ENCODE results near the gene CHD1L. TPM values are rescaled to one million over a fixed set of nuclear protein-coding genes. Genes with fewer than 3 reads are reported as not detected.
A peak's percentile ranks its signal among the peaks of the same experiment; 100 is the strongest.

The CHD1L gene
- total and polyA plus RNA-seq, 2 experiments from 2014 or later: 39.3 to 40.5 TPM

- Histone ChIP-seq H3K9me3 (ENCODE audit: low read depth) (no peaks in the 10 kb centered on the region), H3K4me3 (no peak overlapping the region), H3K9ac (no peak overlapping the region), H4K20me1 (ENCODE audit: insufficient read depth) (no peaks in the 10 kb centered on the region), H3K9me2 (ENCODE audit: insufficient read depth) (no peaks in the 10 kb centered on the region), H3K36me3 (ENCODE audit: low read depth) (no peaks in the 10 kb centered on the region), H3K4me2 (ENCODE audit: unreplicated experiment) (no peak overlapping the region), H3K27me3 (replicated peaks; ENCODE audit: insufficient read depth) (no peaks in the 10 kb centered on the region; the same call in 1 of the 2 replicates), H3K27ac (no peak overlapping the region), H3K79me2 (ENCODE audit: insufficient read depth) (no peaks in the 10 kb centered on the region), H2AFZ (no peak overlapping the region), H3F3A (ENCODE audit: insufficient read depth) (no peaks in the 10 kb centered on the region), H3K4me1 (ENCODE audit: insufficient read depth) (no peaks in the 10 kb centered on the region)
- WGBS, 2 experiments (ENCODE audit: low coverage in 1 of 2, low lambda C conversion rate in 2 of 2, missing lambda C conversion rate in 2 of 2): 3 to 5% methylated on average over 4 of the region's 4 CpGs
- in situ Hi-C loops (cut with MboI): no loop called here
- DNase-seq: peak; percentile 12
- no peak for TF ChIP-seq EZH2phosphoT487 (IDR thresholded peaks at IDR 0.05; ENCODE audit: insufficient read depth, low read depth)
- no peak for TF ChIP-seq EZH2 (IDR thresholded peaks at IDR 0.05; ENCODE audit: insufficient read depth, poor library complexity, severe bottlenecking)
These were observed 94.7 kb downstream of the CHD1L start for GRCh38 chr1:147337040-147337630.

- 42 to 46% methylated on average over 2 of the region's 2 CpGs for WGBS, 2 experiments (ENCODE audit: low coverage in 1 of 2, low lambda C conversion rate in 2 of 2, missing lambda C conversion rate in 2 of 2)
- Histone ChIP-seq H3K4me2 (ENCODE audit: unreplicated experiment) (no peak overlapping the region), H3K4me3 (no peak overlapping the region), H2AFZ (no peak overlapping the region), H3K79me2 (ENCODE audit: insufficient read depth) (no peaks in the 10 kb centered on the region), H3K9me3 (ENCODE audit: low read depth) (no peaks in the 10 kb centered on the region), H4K20me1 (ENCODE audit: insufficient read depth) (no peaks in the 10 kb centered on the region), H3F3A (ENCODE audit: insufficient read depth) (no peaks in the 10 kb centered on the region), H3K9me2 (ENCODE audit: insufficient read depth) (no peaks in the 10 kb centered on the region), H3K36me3 (ENCODE audit: low read depth) (no peaks in the 10 kb centered on the region), H3K27me3 (replicated peaks; ENCODE audit: insufficient read depth) (no peaks in the 10 kb centered on the region; the same call in 1 of the 2 replicates), H3K27ac (no peak overlapping the region), H3K9ac (no peak overlapping the region), H3K4me1 (ENCODE audit: insufficient read depth) (no peaks in the 10 kb centered on the region)
- DNase-seq: no peak
- TF ChIP-seq EZH2phosphoT487 (IDR thresholded peaks at IDR 0.05; ENCODE audit: insufficient read depth, low read depth) (no peak), EZH2 (IDR thresholded peaks at IDR 0.05; ENCODE audit: insufficient read depth, poor library complexity, severe bottlenecking) (no peak)
- in situ Hi-C loops (cut with MboI): no loop called here
These were observed 96.1 kb downstream of the CHD1L start for GRCh38 chr1:147338571-147338970.

- Histone ChIP-seq H3K9me3 (ENCODE audit: low read depth) (no peaks in the 10 kb centered on the region), H3K4me3 (no peak overlapping the region), H3K4me1 (ENCODE audit: insufficient read depth) (no peaks in the 10 kb centered on the region), H3K4me2 (ENCODE audit: unreplicated experiment) (no peak overlapping the region), H3F3A (ENCODE audit: insufficient read depth) (no peaks in the 10 kb centered on the region), H4K20me1 (ENCODE audit: insufficient read depth) (no peaks in the 10 kb centered on the region), H3K27ac (no peak overlapping the region), H3K79me2 (ENCODE audit: insufficient read depth) (no peaks in the 10 kb centered on the region), H3K36me3 (ENCODE audit: low read depth) (no peaks in the 10 kb centered on the region), H3K9me2 (ENCODE audit: insufficient read depth) (no peaks in the 10 kb centered on the region), H3K9ac (no peak overlapping the region), H3K27me3 (replicated peaks; ENCODE audit: insufficient read depth) (no peaks in the 10 kb centered on the region), H2AFZ (no peak overlapping the region)
- TF ChIP-seq EZH2 (IDR thresholded peaks at IDR 0.05; ENCODE audit: insufficient read depth, poor library complexity, severe bottlenecking) (no peak), EZH2phosphoT487 (IDR thresholded peaks at IDR 0.05; ENCODE audit: insufficient read depth, low read depth) (no peak)
- in situ Hi-C loops (cut with MboI): no loop called here
- WGBS, 2 experiments (ENCODE audit: low coverage in 1 of 2, low lambda C conversion rate in 2 of 2, missing lambda C conversion rate in 2 of 2): 23 to 29% methylated on average over 1 of the region's 1 CpG
- DNase-seq: no peak
These were observed 98.8 kb downstream of the CHD1L start for GRCh38 chr1:147341246-147341645.

Other genes with a start within 250 kb of the CHD1L start
- gene PRKAB2, start 70.2 kb upstream of the CHD1L start, total RNA-seq (2014; rRNA removed; shearing (Covaris generic)): 24.6 and 42.2 TPM in 2 replicates
- gene PRKAB2, start 70.2 kb upstream of the CHD1L start, polyA plus RNA-seq (2016; fragmentation: Nextera tagmentation; extraction: Ambion mirVana): 18.0 and 18.2 TPM in 2 replicates
- 1.8 and 4.9 TPM in 2 replicates for gene FMO5, start 17.3 kb upstream of the CHD1L start, total RNA-seq (2014; rRNA removed; shearing (Covaris generic))
- gene FMO5, start 17.3 kb upstream of the CHD1L start, polyA plus RNA-seq (2016; fragmentation: Nextera tagmentation; extraction: Ambion mirVana): 1.1 and 1.2 TPM in 2 replicates